Ishikawa (cell line): ENCODE results near the gene INPP5B.

ENCODE experiments used
- CEBPB ChIP-seq: IDR thresholded peaks from 2 replicates; pipeline ENCODE4 v1.6.1; 2012
- CREB1 ChIP-seq: IDR thresholded peaks from 2 replicates; pipeline ENCODE4 v1.6.1; 2012; ENCODE audit warnings: low read depth
- EGR1 ChIP-seq: IDR thresholded peaks from 2 replicates; pipeline ENCODE4 v1.6.1; 2012
- EP300 ChIP-seq: IDR thresholded peaks from 2 replicates; pipeline ENCODE4 v1.6.1; 2012; ENCODE audit warnings: borderline replicate concordance
- FOXM1 ChIP-seq: IDR thresholded peaks from 2 replicates; pipeline ENCODE4 v1.6.1; 2012; ENCODE audit warnings: low read depth, borderline replicate concordance
- NFIC ChIP-seq: IDR thresholded peaks from 2 replicates; pipeline ENCODE4 v1.6.1; 2012
- RAD21 ChIP-seq: IDR thresholded peaks from 2 replicates; pipeline ENCODE4 v1.6.1; 2012; ENCODE audit warnings: low read depth
- TAF1 ChIP-seq: IDR thresholded peaks from 2 replicates; pipeline ENCODE4 v1.6.1; 2012; ENCODE audit warnings: low read depth, mild to moderate bottlenecking
- TCF12 ChIP-seq: IDR thresholded peaks from 2 replicates; pipeline ENCODE4 v1.6.1; 2012; ENCODE audit warnings: low read depth
- TEAD4 ChIP-seq: IDR thresholded peaks from 2 replicates; pipeline ENCODE4 v1.6.1; 2012
- YY1 ChIP-seq: IDR thresholded peaks from 2 replicates; pipeline ENCODE4 v1.6.1; 2012; ENCODE audit warnings: low read depth
- ZBTB7A ChIP-seq: IDR thresholded peaks from 2 replicates; pipeline ENCODE4 v1.6.1; 2012; ENCODE audit warnings: low read depth
- TF ChIP-seq, protein P1 (sequence below): IDR thresholded peaks from 2 replicates; pipeline ENCODE4 v1.6.1; 2012; ENCODE audit warnings: low read depth, mild to moderate bottlenecking
- TF ChIP-seq, protein P2 (sequence below): IDR thresholded peaks from 2 replicates; pipeline ENCODE4 v1.6.1; 2012
- TF ChIP-seq, protein P3 (sequence below): IDR thresholded peaks from 2 replicates; pipeline ENCODE4 v1.6.1; 2012

The INPP5B gene

DNA sequence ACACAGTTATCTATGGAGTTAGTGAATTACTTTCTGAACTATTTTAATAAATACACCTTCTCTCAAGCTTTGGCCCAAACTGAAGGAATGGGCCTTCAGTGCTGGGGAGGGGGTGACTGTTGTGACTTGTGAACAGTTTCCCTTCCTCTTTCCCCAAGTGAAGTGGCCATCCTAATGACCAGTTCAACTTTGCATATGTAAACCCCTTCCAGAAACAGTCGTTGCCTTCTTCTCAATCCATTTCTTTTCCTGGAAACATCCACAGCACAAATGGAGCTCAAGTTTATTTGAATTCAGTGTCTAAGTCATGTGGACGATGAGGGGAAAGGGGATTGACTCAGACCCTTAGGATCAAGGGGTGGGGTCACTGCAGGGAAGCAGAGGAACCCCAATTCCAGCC, 1.3 kb upstream of the INPP5B start:
- TF ChIP-seq CREB1 = no peak
- TF ChIP-seq, protein P1, sequence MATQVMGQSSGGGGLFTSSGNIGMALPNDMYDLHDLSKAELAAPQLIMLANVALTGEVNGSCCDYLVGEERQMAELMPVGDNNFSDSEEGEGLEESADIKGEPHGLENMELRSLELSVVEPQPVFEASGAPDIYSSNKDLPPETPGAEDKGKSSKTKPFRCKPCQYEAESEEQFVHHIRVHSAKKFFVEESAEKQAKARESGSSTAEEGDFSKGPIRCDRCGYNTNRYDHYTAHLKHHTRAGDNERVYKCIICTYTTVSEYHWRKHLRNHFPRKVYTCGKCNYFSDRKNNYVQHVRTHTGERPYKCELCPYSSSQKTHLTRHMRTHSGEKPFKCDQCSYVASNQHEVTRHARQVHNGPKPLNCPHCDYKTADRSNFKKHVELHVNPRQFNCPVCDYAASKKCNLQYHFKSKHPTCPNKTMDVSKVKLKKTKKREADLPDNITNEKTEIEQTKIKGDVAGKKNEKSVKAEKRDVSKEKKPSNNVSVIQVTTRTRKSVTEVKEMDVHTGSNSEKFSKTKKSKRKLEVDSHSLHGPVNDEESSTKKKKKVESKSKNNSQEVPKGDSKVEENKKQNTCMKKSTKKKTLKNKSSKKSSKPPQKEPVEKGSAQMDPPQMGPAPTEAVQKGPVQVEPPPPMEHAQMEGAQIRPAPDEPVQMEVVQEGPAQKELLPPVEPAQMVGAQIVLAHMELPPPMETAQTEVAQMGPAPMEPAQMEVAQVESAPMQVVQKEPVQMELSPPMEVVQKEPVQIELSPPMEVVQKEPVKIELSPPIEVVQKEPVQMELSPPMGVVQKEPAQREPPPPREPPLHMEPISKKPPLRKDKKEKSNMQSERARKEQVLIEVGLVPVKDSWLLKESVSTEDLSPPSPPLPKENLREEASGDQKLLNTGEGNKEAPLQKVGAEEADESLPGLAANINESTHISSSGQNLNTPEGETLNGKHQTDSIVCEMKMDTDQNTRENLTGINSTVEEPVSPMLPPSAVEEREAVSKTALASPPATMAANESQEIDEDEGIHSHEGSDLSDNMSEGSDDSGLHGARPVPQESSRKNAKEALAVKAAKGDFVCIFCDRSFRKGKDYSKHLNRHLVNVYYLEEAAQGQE = no peak
- no peak for TF ChIP-seq FOXM1
- no peak for TF ChIP-seq YY1
- TF ChIP-seq TEAD4 = no peak
- TF ChIP-seq EGR1 = no peak
- TF ChIP-seq ZBTB7A = no peak
- TF ChIP-seq, protein P2, sequence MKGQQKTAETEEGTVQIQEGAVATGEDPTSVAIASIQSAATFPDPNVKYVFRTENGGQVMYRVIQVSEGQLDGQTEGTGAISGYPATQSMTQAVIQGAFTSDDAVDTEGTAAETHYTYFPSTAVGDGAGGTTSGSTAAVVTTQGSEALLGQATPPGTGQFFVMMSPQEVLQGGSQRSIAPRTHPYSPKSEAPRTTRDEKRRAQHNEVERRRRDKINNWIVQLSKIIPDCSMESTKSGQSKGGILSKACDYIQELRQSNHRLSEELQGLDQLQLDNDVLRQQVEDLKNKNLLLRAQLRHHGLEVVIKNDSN = no peak
- no peak for TF ChIP-seq CEBPB
- no peak for TF ChIP-seq TCF12
- TF ChIP-seq, protein P3, sequence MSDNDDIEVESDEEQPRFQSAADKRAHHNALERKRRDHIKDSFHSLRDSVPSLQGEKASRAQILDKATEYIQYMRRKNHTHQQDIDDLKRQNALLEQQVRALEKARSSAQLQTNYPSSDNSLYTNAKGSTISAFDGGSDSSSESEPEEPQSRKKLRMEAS = no peak
- TF ChIP-seq RAD21 = no peak
- no peak for TF ChIP-seq TAF1
- no peak for TF ChIP-seq EP300

DNA sequence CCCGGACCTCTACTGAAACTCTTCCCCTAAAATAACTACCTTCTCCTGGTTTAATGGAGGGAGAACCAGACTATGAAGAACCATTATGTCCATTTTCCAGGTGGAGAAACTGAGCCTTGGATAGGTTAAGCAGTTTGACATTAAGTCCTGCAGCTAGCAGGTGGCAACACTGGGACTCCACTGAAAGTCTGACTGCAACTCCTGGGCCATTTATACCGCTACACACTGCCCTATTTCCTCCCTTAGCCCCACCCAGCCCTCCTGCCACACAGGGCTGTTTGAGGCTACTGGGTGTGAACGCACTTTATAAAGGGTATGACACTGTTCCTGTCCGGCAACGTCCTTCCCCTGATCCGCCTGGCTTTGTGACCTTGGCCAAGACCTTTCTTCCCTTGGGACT, 511 bp upstream of the INPP5B start:
- TF ChIP-seq, protein P3 = no peak
- TF ChIP-seq CEBPB (no peak), YY1 (no peak), TEAD4 (no peak)

DNA sequence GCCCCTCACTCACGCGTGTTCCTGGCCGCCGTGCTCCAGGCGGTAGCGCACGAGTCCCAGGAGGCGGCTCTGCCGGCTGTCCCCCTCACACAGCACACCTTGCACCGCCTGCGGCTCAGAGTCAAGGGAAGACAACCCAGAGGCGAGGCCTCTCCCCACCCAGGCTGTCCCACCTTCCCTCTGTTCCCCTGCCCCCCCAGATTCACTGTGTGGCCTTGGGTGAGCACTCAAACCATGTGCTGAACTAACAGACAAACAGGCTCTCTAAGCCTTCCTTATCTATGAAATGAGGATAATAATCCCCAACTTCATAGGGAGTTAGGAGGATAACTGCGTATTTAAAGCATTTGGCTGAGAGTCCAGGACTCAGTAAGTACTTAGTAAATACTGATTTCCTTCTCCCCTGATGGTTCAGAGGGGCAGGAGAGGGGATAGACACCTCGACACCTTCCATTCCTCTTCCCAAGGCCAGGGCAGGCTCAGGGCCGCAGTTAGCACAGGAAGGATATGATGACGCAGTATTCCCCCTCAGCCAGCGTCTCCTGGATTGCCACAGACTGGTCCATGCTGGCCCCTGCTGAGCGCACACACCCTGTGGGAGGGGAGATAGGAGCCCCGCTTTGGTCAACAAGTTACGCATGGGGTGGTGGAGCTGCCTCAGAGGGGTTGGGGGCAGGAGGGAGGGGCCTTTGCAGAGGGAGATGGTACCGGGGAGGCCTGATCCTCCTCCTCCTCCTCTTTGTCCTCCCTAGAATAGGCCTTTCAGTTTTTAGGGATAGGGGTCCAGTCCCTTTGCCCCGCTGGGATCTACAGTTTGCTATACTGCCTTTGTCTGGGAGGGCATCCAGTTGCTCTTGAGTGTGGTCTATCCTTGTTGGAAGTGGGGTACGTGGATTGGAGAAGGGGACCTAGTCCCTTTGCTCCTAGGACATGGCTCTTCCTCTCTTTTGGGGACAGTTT, 830 bp downstream of the INPP5B start:
- TF ChIP-seq, protein P3 = no peak
- TF ChIP-seq ZBTB7A (no peak), TCF12 (no peak), CEBPB (no peak), TAF1 (no peak)
- TF ChIP-seq, protein P2 = no peak

DNA sequence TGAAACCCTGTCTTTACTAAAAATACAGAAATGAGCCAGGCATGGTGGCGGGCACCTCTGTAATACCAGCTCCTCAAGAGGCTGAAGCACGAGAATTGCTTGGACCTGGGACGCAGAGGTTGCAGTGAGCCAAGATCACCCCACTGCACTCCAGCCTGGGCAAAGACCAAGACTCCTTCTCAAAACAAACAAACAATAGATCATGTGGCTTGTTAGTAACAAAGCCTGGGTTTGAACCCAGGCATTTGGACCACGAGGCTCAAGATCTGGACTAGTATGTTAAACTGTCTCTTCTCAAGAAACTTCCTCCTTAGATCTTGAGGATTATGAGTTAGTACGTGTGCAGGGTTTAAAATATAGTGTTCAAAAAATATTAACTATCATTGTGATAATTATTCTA, 1.6 kb downstream of the INPP5B start:
- no peak for TF ChIP-seq YY1

DNA sequence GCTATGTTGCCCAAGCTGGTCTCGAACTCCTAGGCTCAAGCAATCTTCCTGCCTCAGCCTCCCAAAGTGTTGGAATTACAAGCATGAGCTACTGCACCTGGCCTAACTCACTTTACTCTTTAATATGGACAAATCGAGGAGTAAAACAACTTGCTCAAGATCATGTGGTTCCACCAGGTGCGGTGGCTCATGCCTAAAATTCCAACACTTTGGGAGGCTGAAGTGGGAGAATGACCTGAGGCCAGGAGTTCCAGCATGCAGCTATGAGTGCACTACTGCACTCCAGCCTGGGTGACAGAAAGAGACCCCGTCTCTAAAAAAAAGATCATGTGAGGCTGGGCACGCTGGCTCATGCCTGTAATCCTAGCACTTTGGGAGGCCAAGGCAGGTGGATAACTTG, 2.0 kb downstream of the INPP5B start:
- no peak for TF ChIP-seq EP300
- TF ChIP-seq TEAD4 = no peak
- no peak for TF ChIP-seq NFIC
- TF ChIP-seq CEBPB = no peak
- TF ChIP-seq, protein P3 = no peak
- TF ChIP-seq, protein P2 = no peak
- no peak for TF ChIP-seq FOXM1
- no peak for TF ChIP-seq EGR1
- TF ChIP-seq, protein P1 = no peak
- no peak for TF ChIP-seq YY1
- no peak for TF ChIP-seq TCF12
- no peak for TF ChIP-seq ZBTB7A
- TF ChIP-seq TAF1 = no peak
